ENCODE results near the gene USP37. TPM values are rescaled to one million over a fixed set of nuclear protein-coding genes. Genes with fewer than 3 reads are reported as not detected.

USP37 gene
- total RNA-seq, 1 donor from 2014 or later = 12.7 TPM

- TF ChIP-seq, protein P1, sequence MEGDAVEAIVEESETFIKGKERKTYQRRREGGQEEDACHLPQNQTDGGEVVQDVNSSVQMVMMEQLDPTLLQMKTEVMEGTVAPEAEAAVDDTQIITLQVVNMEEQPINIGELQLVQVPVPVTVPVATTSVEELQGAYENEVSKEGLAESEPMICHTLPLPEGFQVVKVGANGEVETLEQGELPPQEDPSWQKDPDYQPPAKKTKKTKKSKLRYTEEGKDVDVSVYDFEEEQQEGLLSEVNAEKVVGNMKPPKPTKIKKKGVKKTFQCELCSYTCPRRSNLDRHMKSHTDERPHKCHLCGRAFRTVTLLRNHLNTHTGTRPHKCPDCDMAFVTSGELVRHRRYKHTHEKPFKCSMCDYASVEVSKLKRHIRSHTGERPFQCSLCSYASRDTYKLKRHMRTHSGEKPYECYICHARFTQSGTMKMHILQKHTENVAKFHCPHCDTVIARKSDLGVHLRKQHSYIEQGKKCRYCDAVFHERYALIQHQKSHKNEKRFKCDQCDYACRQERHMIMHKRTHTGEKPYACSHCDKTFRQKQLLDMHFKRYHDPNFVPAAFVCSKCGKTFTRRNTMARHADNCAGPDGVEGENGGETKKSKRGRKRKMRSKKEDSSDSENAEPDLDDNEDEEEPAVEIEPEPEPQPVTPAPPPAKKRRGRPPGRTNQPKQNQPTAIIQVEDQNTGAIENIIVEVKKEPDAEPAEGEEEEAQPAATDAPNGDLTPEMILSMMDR (IDR thresholded peaks at IDR 0.05; ENCODE audit: partially characterized antibody, unreplicated experiment) = no peak
- Mint-ChIP-seq H3K9me3 (ENCODE audit: unreplicated experiment) (no peaks in the 10 kb centered on the region), H3K4me1 (ENCODE audit: low read depth, unreplicated experiment) (no peaks in the 10 kb centered on the region), H3K27me3 (ENCODE audit: unreplicated experiment) (no peaks in the 10 kb centered on the region), H3K4me3 (ENCODE audit: unreplicated experiment) (no peak overlapping the region), H3K27ac (ENCODE audit: unreplicated experiment) (no peak overlapping the region), H3K36me3 (ENCODE audit: unreplicated experiment) (no peaks in the 10 kb centered on the region)
- no peak for DNase-seq
Observed at GRCh38 chr2:218472988-218473387, 95.2 kb downstream of the USP37 start.

DNA sequence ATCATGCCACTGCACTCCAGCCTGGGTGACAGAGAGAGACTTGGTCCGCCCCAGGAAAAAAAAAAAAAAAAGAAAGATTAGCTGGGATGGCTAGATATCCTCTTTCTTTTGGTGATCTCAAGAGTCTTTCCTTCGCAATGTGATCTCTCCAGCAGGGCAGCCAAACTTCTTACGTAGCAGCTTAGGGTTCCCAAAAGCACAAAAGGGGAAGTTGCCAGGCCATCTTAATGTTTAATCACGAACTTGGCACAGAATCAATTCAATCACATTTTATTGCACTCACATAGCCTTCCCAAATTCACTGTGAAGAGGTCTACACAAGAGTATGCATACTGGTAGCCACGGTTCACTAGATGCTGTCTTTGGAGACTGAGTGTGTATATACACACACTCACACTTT is 96.2 kb downstream of the USP37 start:
- no peak for DNase-seq
- Mint-ChIP-seq H3K4me3 (ENCODE audit: unreplicated experiment) (no peak overlapping the region), H3K27ac (ENCODE audit: unreplicated experiment) (no peak overlapping the region), H3K27me3 (ENCODE audit: unreplicated experiment) (no peaks in the 10 kb centered on the region), H3K9me3 (ENCODE audit: unreplicated experiment) (no peaks in the 10 kb centered on the region), H3K4me1 (ENCODE audit: low read depth, unreplicated experiment) (no peaks in the 10 kb centered on the region), H3K36me3 (ENCODE audit: unreplicated experiment) (no peaks in the 10 kb centered on the region)
- TF ChIP-seq, protein P1 (IDR thresholded peaks at IDR 0.05; ENCODE audit: partially characterized antibody, unreplicated experiment) = no peak

DNA sequence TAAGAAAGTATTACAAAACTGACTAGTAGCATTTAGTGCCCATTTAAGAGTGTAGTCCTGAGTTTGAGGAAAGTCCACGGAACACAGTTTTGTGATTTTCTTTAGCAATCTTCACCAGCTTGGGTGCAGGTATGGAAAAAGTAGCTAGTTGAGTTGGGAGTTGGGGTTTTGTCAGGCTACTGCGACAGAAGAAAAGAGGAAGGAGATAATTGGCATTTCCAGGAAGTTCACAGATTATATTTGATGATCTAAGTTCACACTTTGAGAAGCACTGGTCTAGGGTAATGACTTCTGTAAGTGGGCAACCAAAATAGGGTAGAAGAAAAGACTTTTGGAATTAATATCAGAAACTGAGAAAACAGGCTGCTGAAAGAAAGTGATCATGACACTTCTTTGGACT is 97.1 kb downstream of the USP37 start:
- no peak overlapping the region for H3K4me3 Mint-ChIP-seq (ENCODE audit: unreplicated experiment)
- H3K9me3 Mint-ChIP-seq (ENCODE audit: unreplicated experiment) = no peaks in the 10 kb centered on the region
- TF ChIP-seq, protein P1 (IDR thresholded peaks at IDR 0.05; ENCODE audit: partially characterized antibody, unreplicated experiment) = no peak
- H3K27me3 Mint-ChIP-seq (ENCODE audit: unreplicated experiment) = no peaks in the 10 kb centered on the region
- no peak overlapping the region for H3K27ac Mint-ChIP-seq (ENCODE audit: unreplicated experiment)
- no peak for DNase-seq
- no peaks in the 10 kb centered on the region for H3K36me3 Mint-ChIP-seq (ENCODE audit: unreplicated experiment)
- no peaks in the 10 kb centered on the region for H3K4me1 Mint-ChIP-seq (ENCODE audit: low read depth, unreplicated experiment)

DNA sequence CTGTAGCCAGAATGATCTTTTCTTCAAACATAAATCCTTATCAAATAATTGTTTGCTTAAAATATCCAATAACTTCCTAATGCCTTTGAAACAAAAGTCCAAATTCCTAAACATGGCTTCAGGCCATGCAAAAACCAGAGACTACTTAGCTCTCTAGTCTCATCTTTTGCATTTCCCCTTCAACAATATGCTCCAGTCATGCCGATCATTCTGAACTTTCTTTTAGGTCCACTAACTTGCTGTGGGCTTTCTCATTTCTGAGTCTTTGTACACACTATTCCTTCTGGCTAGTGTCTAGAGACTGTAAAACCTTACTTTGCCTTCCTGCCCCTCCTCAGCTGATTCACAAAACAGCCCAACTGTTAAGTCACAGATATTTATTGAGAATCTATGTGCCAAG is 97.7 kb downstream of the USP37 start:
- no peak overlapping the region for H3K4me3 Mint-ChIP-seq (ENCODE audit: unreplicated experiment)
- DNase-seq = no peak
- no peaks in the 10 kb centered on the region for H3K9me3 Mint-ChIP-seq (ENCODE audit: unreplicated experiment)
- H3K27ac Mint-ChIP-seq (ENCODE audit: unreplicated experiment) = no peak overlapping the region
- H3K36me3 Mint-ChIP-seq (ENCODE audit: unreplicated experiment) = no peaks in the 10 kb centered on the region
- TF ChIP-seq, protein P1 (IDR thresholded peaks at IDR 0.05; ENCODE audit: partially characterized antibody, unreplicated experiment) = no peak
- no peaks in the 10 kb centered on the region for H3K27me3 Mint-ChIP-seq (ENCODE audit: unreplicated experiment)
- no peaks in the 10 kb centered on the region for H3K4me1 Mint-ChIP-seq (ENCODE audit: low read depth, unreplicated experiment)

DNA sequence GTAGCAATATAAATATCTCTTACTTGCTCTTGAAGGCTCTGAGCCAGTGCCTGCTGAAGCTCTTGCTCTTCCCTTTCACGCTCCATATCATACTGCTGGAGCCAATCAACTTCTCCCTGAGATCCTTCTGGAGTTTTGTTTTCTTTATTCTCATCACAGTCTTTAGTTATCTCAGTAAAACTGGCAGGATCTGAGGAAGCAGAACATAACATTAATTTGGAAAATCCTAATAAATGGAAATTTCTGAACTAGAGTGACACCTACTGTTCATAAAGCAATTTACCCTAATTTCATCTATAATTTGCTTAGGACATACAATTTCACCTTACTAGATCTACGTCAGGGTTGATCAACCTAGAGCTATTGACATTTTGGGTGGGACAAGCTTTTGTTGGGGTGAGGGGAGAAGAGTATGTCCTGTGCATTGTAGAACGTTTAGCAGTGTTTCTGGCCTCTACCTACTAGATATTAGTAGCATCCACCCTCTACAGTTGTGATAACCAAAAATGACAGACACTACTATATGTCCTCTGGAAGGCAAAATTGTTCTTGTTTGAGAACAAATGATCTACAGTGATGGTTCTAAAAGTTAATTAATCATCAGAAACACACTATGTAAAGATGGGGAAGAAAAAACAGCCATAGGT is 102.0 kb downstream of the USP37 start:
- Mint-ChIP-seq H3K27me3 (ENCODE audit: unreplicated experiment) (no peaks in the 10 kb centered on the region), H3K4me1 (ENCODE audit: low read depth, unreplicated experiment) (no peaks in the 10 kb centered on the region), H3K9me3 (ENCODE audit: unreplicated experiment) (no peaks in the 10 kb centered on the region), H3K4me3 (ENCODE audit: unreplicated experiment) (no peak overlapping the region), H3K36me3 (ENCODE audit: unreplicated experiment) (no peaks in the 10 kb centered on the region), H3K27ac (ENCODE audit: unreplicated experiment) (no peak overlapping the region)
- TF ChIP-seq, protein P1 (IDR thresholded peaks at IDR 0.05; ENCODE audit: partially characterized antibody, unreplicated experiment) = peak; percentile 17
- no peak for DNase-seq
